A673 (cell line): ENCODE data around the gene DLEU7.

Experiments
- CTCF ChIP-seq: fragments of 300-800, 200-600 bp; sonication (generic); conservative IDR thresholded peaks from 2 replicates; pipeline ENCODE4 v1.5.1; 2017; ENCODE audit warnings: low read depth, mild to moderate bottlenecking, antibody characterized with exemption, low read length, moderate library complexity, mixed read lengths
- EZH2 ChIP-seq: fragments of 200-600 bp; sonication (generic); IDR thresholded peaks from 2 replicates; pipeline ENCODE4 v1.6.1; 2017; ENCODE audit warnings: borderline replicate concordance, low read depth, mild to moderate bottlenecking, mixed read lengths, antibody characterized with exemption, low read length; ENCODE audit not compliant: poor library complexity, severe bottlenecking

GRCh38 chr13:50843257-50844083 is at the start of gene DLEU7:
- no peak for TF ChIP-seq CTCF
- no peak for TF ChIP-seq EZH2
